IMR-90 (cell line): ENCODE measurements around the gene BTBD17. TPM values are rescaled to one million over a fixed set of nuclear protein-coding genes. Genes with fewer than 3 reads are reported as not detected.

Experiments used
- ATAC-seq: fragments of 200-7000 bp; cut with Tn5 transposase; 2 replicates; pipeline ENCODE4 v1.9.1; 2020; ENCODE audit warnings: low read depth, mild to moderate bottlenecking, moderate library complexity
- BruUV-seq: library from RNA; stranded (reverse); fragments of 400-500 nt; replicated peaks from 2 replicates; lab custom pipeline; 2021; lab: Mats Ljungman, UMichigan
- CTCF ChIA-PET: fragments of 300-600 bp; formaldehyde crosslinking; extraction: SDS; loops from one replicate; lab custom pipeline; 2021; ENCODE audit warnings: antibody characterized with exemption; lab: Yijun Ruan, JAX
- POLR2A ChIA-PET: fragments of 300-600 bp; sonication (Branson Sonifier 250); formaldehyde crosslinking; loops from one replicate; lab custom pipeline; 2022; ENCODE audit warnings: antibody characterized with exemption; ENCODE audit not compliant: unreplicated experiment; lab: Charles Lee
- DNase-seq: peaks from one replicate; pipeline ENCODE4 v3.0.0; 2013
- H2AFZ ChIP-seq: replicated peaks from 2 replicates; pipeline ENCODE3; 2013; ENCODE audit warnings: low read length, mild to moderate bottlenecking; ENCODE audit not compliant: poor library complexity
- H2AK5ac ChIP-seq: 2 replicates; pipeline ENCODE4 v1.6.1; 2013; ENCODE audit warnings: low read depth, low read length, inconsistent platforms
- H2AK9ac ChIP-seq: replicated peaks from 2 replicates; pipeline ENCODE3; 2013; ENCODE audit warnings: mild to moderate bottlenecking, low read depth, low read length, moderate library complexity; ENCODE audit not compliant: poor library complexity
- H2BK120ac ChIP-seq: 2 replicates; pipeline ENCODE4 v1.6.1; 2013; ENCODE audit warnings: low read depth, low read length, inconsistent platforms
- H2BK15ac ChIP-seq: 3 replicates; pipeline ENCODE4 v1.6.1; 2013; ENCODE audit warnings: low read depth, low read length, inconsistent platforms
- H2BK20ac ChIP-seq: 2 replicates; pipeline ENCODE4 v1.6.1; 2013; ENCODE audit warnings: low read depth, mild to moderate bottlenecking, inconsistent platforms, low read length, moderate library complexity
- H2BK5ac ChIP-seq: 2 replicates; pipeline ENCODE4 v1.6.1; 2013; ENCODE audit warnings: mild to moderate bottlenecking, low read depth, low read length, inconsistent platforms; ENCODE audit not compliant: poor library complexity, severe bottlenecking
- H3K14ac ChIP-seq: replicated peaks from 2 replicates; pipeline ENCODE4 v1.6.1; 2013; ENCODE audit warnings: low read depth, low read length, inconsistent platforms
- H3K18ac ChIP-seq: 2 replicates; pipeline ENCODE4 v1.6.1; 2013; ENCODE audit warnings: low read depth, low read length, control low read depth
- H3K23ac ChIP-seq: 2 replicates; pipeline ENCODE4 v1.6.1; 2013; ENCODE audit warnings: low read depth, low read length, inconsistent platforms
- H3K27ac ChIP-seq: 2 replicates; pipeline ENCODE4 v1.5.1; 2013; ENCODE audit warnings: mild to moderate bottlenecking, control low read depth, low read length; ENCODE audit not compliant: insufficient read depth
- H3K27me3 ChIP-seq: 2 replicates; pipeline ENCODE4 v1.6.1; 2013; ENCODE audit warnings: low read length; ENCODE audit not compliant: control insufficient read depth, insufficient read depth
- H3K36me3 ChIP-seq: 2 replicates; pipeline ENCODE4 v1.6.1; 2013; ENCODE audit warnings: low read length, mixed read lengths; ENCODE audit not compliant: control insufficient read depth, insufficient read depth
- H3K4ac ChIP-seq: 2 replicates; pipeline ENCODE4 v1.6.1; 2013; ENCODE audit warnings: low read depth, low read length, inconsistent platforms
- H3K4me1 ChIP-seq: 2 replicates; pipeline ENCODE4 v1.6.1; 2013; ENCODE audit warnings: low read length, mixed read lengths; ENCODE audit not compliant: control insufficient read depth, insufficient read depth
- H3K4me2 ChIP-seq: 2 replicates; pipeline ENCODE4 v1.6.1; 2013; ENCODE audit warnings: low read depth, mild to moderate bottlenecking, control low read depth, low read length, moderate library complexity
- H3K4me3 ChIP-seq: 2 replicates; pipeline ENCODE4 v1.5.1; 2013; ENCODE audit warnings: low read depth, mild to moderate bottlenecking, control low read depth, low read length, moderate library complexity; ENCODE audit not compliant: insufficient read depth
- H3K56ac ChIP-seq: 2 replicates; pipeline ENCODE4 v1.6.1; 2013; ENCODE audit warnings: low read length, inconsistent platforms; ENCODE audit not compliant: insufficient read depth; ENCODE audit errors: extremely low read depth
- H3K79me1 ChIP-seq, 2 experiments: 2 replicates each; pipeline ENCODE4 v1.6.1; 2013; ENCODE audit warnings: low read length in 2 of 2, inconsistent platforms in 1 of 2, low read depth in 1 of 2
- H3K9ac ChIP-seq: 2 replicates; pipeline ENCODE4 v1.6.1; 2013; ENCODE audit warnings: low read depth, low read length, control low read depth
- H3K9me1 ChIP-seq: 2 replicates; pipeline ENCODE4 v1.6.1; 2013; ENCODE audit warnings: low read length, inconsistent platforms; ENCODE audit not compliant: insufficient read depth
- H3K9me3 ChIP-seq: 2 replicates; pipeline ENCODE4 v1.6.1; 2013; ENCODE audit warnings: low read length; ENCODE audit not compliant: control insufficient read depth, insufficient read depth
- H4K20me1 ChIP-seq: 2 replicates; pipeline ENCODE4 v1.6.1; 2013; ENCODE audit warnings: low read length, inconsistent platforms; ENCODE audit not compliant: insufficient read depth
- H4K5ac ChIP-seq: 2 replicates; pipeline ENCODE4 v1.6.1; 2013; ENCODE audit warnings: mild to moderate bottlenecking, low read depth, low read length, control low read depth
- H4K8ac ChIP-seq, 2 experiments: 2 replicates each; pipeline ENCODE4 v1.6.1; 2013; ENCODE audit warnings: low read depth in 2 of 2, low read length in 2 of 2, control low read depth in 1 of 2, inconsistent platforms in 1 of 2
- H4K91ac ChIP-seq: 2 replicates; pipeline ENCODE4 v1.6.1; 2013; ENCODE audit warnings: low read depth, low read length, inconsistent platforms; ENCODE audit not compliant: insufficient read depth
- CEBPB ChIP-seq: IDR thresholded peaks from 2 replicates; pipeline ENCODE4 v1.6.1; 2012; ENCODE audit warnings: low read depth, low read length, improper control_type of control experiment
- FOS ChIP-seq: fragments of 150-350 bp; IDR thresholded peaks from 2 replicates; pipeline ENCODE4 v1.6.1; 2016; ENCODE audit warnings: low read depth, low read length
- WGBS, 2 experiments: methylation state at CpG; one replicate each; pipeline versions ENCODE4 v1.1.5 to v1.1.7; 2013; ENCODE audit warnings: missing lambda C conversion rate in 2 of 2; ENCODE audit not compliant: insufficient read length in 1 of 2; ENCODE audit errors: extremely low coverage in 2 of 2; 5-methylcytosine and 5-hydroxymethylcytosine counted together
- dilution Hi-C: fragments of 300-500 bp; cut with HindIII; formaldehyde crosslinking; loops from one replicate; pipeline ENCODE4 v1.14.3; 2018; ENCODE audit warnings: low sequenced_read_pairs; ENCODE audit not compliant: unreplicated experiment
- in situ Hi-C: fragments of 300-500 bp; cut with MboI; formaldehyde crosslinking; loops from 3 replicates; pipeline ENCODE4 v1.14.3; 2019; ENCODE audit warnings: low sequenced_read_pairs, inconsistent platforms, mixed read lengths
- intact Hi-C: fragments of 100-400 bp; cut with micrococcal nuclease; formaldehyde crosslinking; loops from 2 replicates; pipeline ENCODE4 v1.10.0; 2022
- polyA plus RNA-seq, 3 experiments: library from polyadenylated mRNA; depleted of rRNA; stranded (reverse); fragments of >200 nt; gene quantifications; 2 replicates each; pipeline ENCODE4 v1.2.3, GENCODE V29; 2012; ENCODE audit warnings: low replicate concordance in 1 of 3
- total RNA-seq: library from RNA; depleted of rRNA; stranded (reverse); fragments of >200 nt; gene quantifications from 2 replicates; pipeline ENCODE4 v1.2.3, GENCODE V29; 2012

The BTBD17 gene
- total and polyA plus RNA-seq, 2 of the 4 experiments (the other 2 are of a cell fraction) = not detected

DNA sequence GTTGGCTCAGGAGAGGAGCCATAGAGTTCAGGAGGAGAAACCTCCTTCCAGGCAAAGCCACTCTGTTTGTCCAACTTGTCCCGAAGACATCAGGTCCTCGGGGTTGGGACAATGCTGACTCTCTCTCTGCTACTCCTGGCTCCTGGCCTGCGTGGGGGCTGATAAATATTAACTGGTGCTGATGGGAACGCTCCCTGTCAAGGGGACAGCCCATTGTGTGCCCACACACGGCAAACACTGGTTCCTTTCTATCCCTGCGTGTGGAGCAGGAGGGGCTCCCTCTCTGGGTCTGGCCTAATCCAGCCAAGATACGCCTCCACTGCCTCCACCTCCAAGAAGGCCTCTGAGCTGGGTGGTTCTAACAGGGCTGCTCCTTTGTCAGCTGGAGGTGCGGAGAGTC lies 31.2 kb downstream of the BTBD17 start:
- ATAC-seq (no peak), DNase-seq (no peak)
- Histone ChIP-seq H2BK20ac (no peak overlapping the region), H2BK15ac (no peak overlapping the region), H4K91ac (no peak overlapping the region), H3K27me3 (peaks cover 6% of the 10 kb centered on the region), H3K4me1 (no peaks in the 10 kb centered on the region), H3K4me3 (no peak overlapping the region), H3K9me3 (no peaks in the 10 kb centered on the region), H3K9ac (no peak overlapping the region), H3K9me1 (no peaks in the 10 kb centered on the region), H2AK5ac (no peak overlapping the region), H2BK120ac (no peak overlapping the region), H3K4ac (no peak overlapping the region), H2AFZ (no peak overlapping the region), H3K4me2 (no peak overlapping the region), H2BK5ac (no peak overlapping the region), H4K8ac (no peak overlapping the region), H3K27ac (no peak overlapping the region), H4K5ac (no peak overlapping the region), H3K36me3 (no peaks in the 10 kb centered on the region), H3K79me1 (no peaks in the 10 kb centered on the region), H2AK9ac (no peak overlapping the region), H3K56ac (no peak overlapping the region), H3K23ac (no peak overlapping the region), H3K14ac (no peak overlapping the region), H4K20me1 (no peaks in the 10 kb centered on the region), H3K18ac (no peak overlapping the region)
- intact Hi-C loops = no loop called here
- dilution Hi-C loops = no loop called here
- in situ Hi-C loops = no loop called here
- no TSS peak for BruUV-seq
- WGBS, 2 experiments = 25% methylated on average over 4 of the region's 8 CpGs; no CpG with 5 or more reads in 1 of the 2 experiments
- TF ChIP-seq FOS (no peak), CEBPB (no peak)
- ChIA-PET CTCF (no interaction called here), POLR2A (no interaction called here)
